Psoas muscle (tissue), 8 donors: ENCODE results near the gene KITLG. TPM values are rescaled to one million over a fixed set of nuclear protein-coding genes. Genes with fewer than 3 reads are reported as not detected.

Source experiments
- ATAC-seq, 4 donors: fragments of 200-7000 bp; cut with Tn5 transposase; one replicate each; pipeline ENCODE4 v1.9.1; 2020; ENCODE audit warnings: moderate library complexity in 3 of 4, mild to moderate bottlenecking in 2 of 4
- DNase-seq, 2 donors: peaks; one replicate each; pipeline ENCODE4 v3.0.0-alpha.2; 2020
- H3K27ac ChIP-seq: fragments of 200-600 bp; one replicate; pipeline ENCODE4 v1.8.0; 2022
- H3K27me3 ChIP-seq, 3 donors: fragments of 200-600 bp in 1 of 3; one replicate each; pipeline versions ENCODE4 v1.6.1 to v1.8.0; 2013 to 2022; ENCODE audit warnings: low read length in 2 of 3, mild to moderate bottlenecking in 2 of 3, moderate library complexity in 1 of 3; ENCODE audit not compliant: insufficient read depth in 3 of 3
- H3K36me3 ChIP-seq, 2 donors: fragments of 200-600 bp in 1 of 2; one replicate each; pipeline versions ENCODE4 v1.6.1 to v1.8.0; 2013 to 2022; ENCODE audit warnings: low read depth in 1 of 2, mild to moderate bottlenecking in 1 of 2, moderate library complexity in 1 of 2; ENCODE audit not compliant: insufficient read depth in 1 of 2
- H3K4me1 ChIP-seq: fragments of 200-600 bp; one replicate; pipeline ENCODE4 v1.8.0; 2022
- H3K4me3 ChIP-seq: fragments of 200-600 bp; one replicate; pipeline ENCODE4 v1.8.0; 2022; ENCODE audit warnings: mild to moderate bottlenecking
- H3K9me3 ChIP-seq: fragments of 200-600 bp; one replicate; pipeline ENCODE4 v1.8.0; 2022
- WGBS, 3 donors: extraction: QIAGEN DNeasy Blood & Tissue Kit; methylation state at CpG; one replicate each; pipeline versions ENCODE4 v1.1.6 to v1.1.7; 2013; 5-methylcytosine and 5-hydroxymethylcytosine counted together
- intact Hi-C, 2 donors: fragments of 100-400 bp; cut with DNase I; formaldehyde crosslinking; loops; one replicate each; pipeline versions ENCODE4 v1.11.0 to v1.14.2; 2022
- polyA plus RNA-seq, 3 donors: library from polyadenylated mRNA; stranded (reverse); fragments of 200-250 nt; gene quantifications; one replicate each; pipeline ENCODE4 v1.2.3, GENCODE V29; 2013
- total RNA-seq, 4 donors: library from RNA; stranded (reverse); fragmentation: NEBNext Ultra II Directional in 2 of 4; extraction: Animal tissue kit (Norgen Biotek cat#: 25700) in 2 of 4; gene quantifications; one replicate each; pipeline versions ENCODE4 v1.2.1 to v1.2.4, GENCODE V29; 2021 to 2023
- TF ChIP-seq, protein P1 (sequence below): fragments of 200-600 bp; IDR thresholded peaks from one replicate; pipeline ENCODE4 v1.8.0; 2022; ENCODE audit warnings: antibody characterized with exemption
- donor health status: healthy with polysubstance abuse.
- donor health status: DM: no; HTN: no; CAD: no; lungs with moderate emphysema.
- donor health status: Bipolar disorder and iron deficiency.
- donor health status: healthy.
- donor health status: DM: yes; HTN: yes; CAD: no.
- donor health status: DM: no; HTN: no; CAD: no.
- donor health status: DM: no; HTN: no; CAD: no.
- donor health status: DM: yes; HTN: yes; CAD: no.

KITLG gene
- total and polyA plus RNA-seq, 7 donors, result 1.5 to 11.5 (median 4.1) TPM

DNA sequence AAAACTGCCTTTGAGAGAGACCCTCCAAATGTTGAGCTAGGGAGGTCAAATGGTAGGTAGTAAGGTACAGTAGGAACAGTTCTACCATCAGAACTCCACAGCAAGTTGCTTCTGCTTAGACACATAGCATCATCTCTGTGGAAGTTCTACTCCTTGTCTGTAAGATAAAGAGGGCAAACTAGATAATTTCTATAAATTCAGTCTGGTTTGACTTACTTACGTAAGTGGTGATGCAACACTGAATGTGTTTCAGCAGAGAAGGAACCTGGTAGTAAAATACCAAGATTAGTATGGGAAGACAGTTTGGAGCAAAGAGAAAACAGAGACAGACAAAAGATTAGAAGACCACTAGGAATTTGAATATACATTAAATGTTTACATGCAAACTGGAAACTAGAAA is 42.0 kb downstream of the KITLG start:
- Histone ChIP-seq H3K9me3 (no peaks in the 10 kb centered on the region), H3K27me3 (no peaks in the 10 kb centered on the region), H3K4me3 (no peak overlapping the region), H3K36me3 (no peaks in the 10 kb centered on the region), H3K27ac (no peak overlapping the region), H3K4me1 (no peaks in the 10 kb centered on the region)
- WGBS, 3 donors, result 95 to 97% (median 97%) methylated on average over 1 of the region's 1 CpG
- TF ChIP-seq, protein P1, sequence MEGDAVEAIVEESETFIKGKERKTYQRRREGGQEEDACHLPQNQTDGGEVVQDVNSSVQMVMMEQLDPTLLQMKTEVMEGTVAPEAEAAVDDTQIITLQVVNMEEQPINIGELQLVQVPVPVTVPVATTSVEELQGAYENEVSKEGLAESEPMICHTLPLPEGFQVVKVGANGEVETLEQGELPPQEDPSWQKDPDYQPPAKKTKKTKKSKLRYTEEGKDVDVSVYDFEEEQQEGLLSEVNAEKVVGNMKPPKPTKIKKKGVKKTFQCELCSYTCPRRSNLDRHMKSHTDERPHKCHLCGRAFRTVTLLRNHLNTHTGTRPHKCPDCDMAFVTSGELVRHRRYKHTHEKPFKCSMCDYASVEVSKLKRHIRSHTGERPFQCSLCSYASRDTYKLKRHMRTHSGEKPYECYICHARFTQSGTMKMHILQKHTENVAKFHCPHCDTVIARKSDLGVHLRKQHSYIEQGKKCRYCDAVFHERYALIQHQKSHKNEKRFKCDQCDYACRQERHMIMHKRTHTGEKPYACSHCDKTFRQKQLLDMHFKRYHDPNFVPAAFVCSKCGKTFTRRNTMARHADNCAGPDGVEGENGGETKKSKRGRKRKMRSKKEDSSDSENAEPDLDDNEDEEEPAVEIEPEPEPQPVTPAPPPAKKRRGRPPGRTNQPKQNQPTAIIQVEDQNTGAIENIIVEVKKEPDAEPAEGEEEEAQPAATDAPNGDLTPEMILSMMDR, result no peak
- intact Hi-C loops, result no loop called here
- ATAC-seq (no peak), DNase-seq (no peak)

DNA sequence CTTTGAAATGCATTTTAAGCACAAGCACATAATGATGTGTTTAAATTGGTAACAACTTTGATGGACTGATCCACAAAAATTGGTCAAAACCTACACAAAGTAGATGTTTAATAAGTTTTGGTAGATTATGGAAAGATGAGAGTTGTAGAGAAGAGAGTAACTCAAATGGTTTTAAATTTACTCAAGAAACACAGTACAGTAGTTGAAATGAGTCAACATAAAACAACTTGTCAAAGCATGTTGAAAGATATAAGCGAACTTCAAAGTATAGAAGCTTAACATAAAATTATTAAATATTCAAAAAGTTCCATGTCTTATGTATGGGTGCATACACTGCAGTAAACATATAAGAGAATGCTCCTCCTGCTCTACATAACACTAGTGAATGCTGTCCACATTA is 49.4 kb downstream of the KITLG start:
- no peaks in the 10 kb centered on the region for H3K9me3 ChIP-seq
- no peaks in the 10 kb centered on the region for H3K4me1 ChIP-seq
- intact Hi-C loops, result no loop called here
- H3K27me3 ChIP-seq, result no peaks in the 10 kb centered on the region
- TF ChIP-seq, protein P1, result no peak
- H3K27ac ChIP-seq, result no peak overlapping the region
- peaks cover 0 to 8% of the 10 kb centered on the region in 2 donors for H3K36me3 ChIP-seq
- DNase-seq (no peak), ATAC-seq (no peak)
- no peak overlapping the region for H3K4me3 ChIP-seq
- WGBS, 3 donors, result 94 to 100% (median 95%) methylated on average over 1 of the region's 1 CpG

DNA sequence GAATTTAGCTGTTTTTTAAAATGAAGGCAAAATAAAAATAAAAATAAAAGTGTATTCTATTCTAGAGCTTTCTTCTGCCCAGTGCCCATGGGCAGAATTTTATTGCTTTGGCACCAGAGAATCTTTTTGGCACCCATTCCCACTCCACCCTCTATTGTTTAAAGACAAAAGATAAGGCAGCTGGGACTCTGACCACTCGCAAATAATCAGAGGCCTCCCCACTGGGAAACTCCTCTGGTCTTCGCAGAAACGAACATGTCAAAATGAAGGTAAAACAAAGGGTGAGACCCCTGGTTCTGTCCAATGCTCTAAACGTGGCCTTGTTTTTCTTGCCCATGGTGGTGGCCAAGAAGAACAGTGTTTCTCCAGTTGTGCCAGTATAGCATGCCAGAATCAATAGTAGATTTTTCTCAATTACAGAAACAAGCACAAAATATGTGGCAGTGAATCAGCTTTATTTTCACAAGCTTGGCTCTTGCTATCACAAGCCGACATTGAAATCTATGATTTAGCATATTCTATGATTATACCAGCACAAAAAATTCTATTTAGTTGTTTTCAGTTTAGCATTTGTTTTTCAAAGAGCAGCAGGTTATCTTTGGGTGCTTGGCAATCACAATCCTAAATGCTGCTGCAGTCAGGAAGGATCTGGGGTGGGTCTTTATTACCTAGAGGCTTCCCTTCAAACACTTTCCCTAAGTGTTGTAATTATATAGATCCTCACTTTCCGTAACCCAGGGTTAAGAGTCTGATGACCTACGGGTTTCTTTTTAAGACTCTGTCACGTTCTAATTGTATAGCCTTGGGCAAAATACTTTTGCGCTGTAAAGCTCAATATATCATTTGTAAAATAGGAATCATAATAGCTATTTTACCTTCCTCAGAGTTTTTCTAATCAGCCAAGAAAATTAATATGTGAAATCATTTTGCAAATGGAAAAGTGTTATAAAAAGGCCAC is 50.5 kb downstream of the KITLG start:
- H3K27ac ChIP-seq, result no peak overlapping the region
- WGBS, 3 donors, result 40 to 43% (median 40%) methylated on average over 9 of the region's 9 CpGs

DNA sequence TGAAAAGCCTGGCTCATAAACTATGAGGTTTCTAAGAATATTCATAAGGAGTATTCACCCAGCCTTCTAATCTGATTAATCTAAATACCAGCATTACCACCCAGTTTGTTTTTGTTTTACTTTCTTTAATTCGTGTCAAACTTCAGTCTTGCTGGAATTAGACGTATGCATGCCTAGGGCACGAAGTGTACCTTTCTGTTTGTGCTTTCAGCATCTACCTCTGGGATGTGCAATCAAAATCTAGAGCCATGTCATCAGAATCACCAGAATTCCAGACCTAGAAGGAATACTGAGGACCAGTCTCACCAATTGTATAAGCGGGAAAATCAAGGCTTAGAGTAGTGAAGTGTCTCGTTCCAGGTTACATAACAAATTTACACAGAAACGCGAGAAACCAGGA is 57.3 kb downstream of the KITLG start:
- TF ChIP-seq, protein P1, result no peak
- peaks cover 9% of the 10 kb centered on the region for H3K4me1 ChIP-seq
- H3K9me3 ChIP-seq, result no peaks in the 10 kb centered on the region
- WGBS, 3 donors, result 93 to 96% (median 93%) methylated on average over 7 of the region's 7 CpGs
- no peak for ATAC-seq
- H3K4me3 ChIP-seq, result no peak overlapping the region
- no peaks in the 10 kb centered on the region for H3K27me3 ChIP-seq
- H3K36me3 ChIP-seq, result no peaks in the 10 kb centered on the region
- intact Hi-C loops, result no loop called here
- no peak overlapping the region for H3K27ac ChIP-seq
- no peak for DNase-seq

More for the DNA sequence above, 50.5 kb downstream of the KITLG start:
- Histone ChIP-seq H3K9me3 (no peaks in the 10 kb centered on the region), H3K27me3 (no peaks in the 10 kb centered on the region), H3K4me3 (no peak overlapping the region), H3K4me1 (no peaks in the 10 kb centered on the region), H3K36me3 (peaks cover 0 to 8% of the 10 kb centered on the region in 2 donors)
- TF ChIP-seq, protein P1, result no peak
- intact Hi-C loops, result no loop called here
- DNase-seq (no peak), ATAC-seq (no peak)
